NT2/D1 (cell line): ENCODE measurements around the gene FRMD4A.
"Not testable (repeated sequence)": the region's sequence is repeated elsewhere in the genome, so short reads cannot be mapped to it uniquely, and the experiment has no call there.

Experiments used
- DNase-seq: peaks from one replicate; pipeline ENCODE4 v3.0.0-alpha.2; 2011; ENCODE audit warnings: low read depth, low spot score
- H3K27me3 ChIP-seq: 2 replicates; pipeline ENCODE4 v1.6.0; 2011; ENCODE audit warnings: mild to moderate bottlenecking; ENCODE audit not compliant: insufficient read length, insufficient read depth
- H3K36me3 ChIP-seq: 2 replicates; pipeline ENCODE4 v1.6.1; 2011; ENCODE audit warnings: mild to moderate bottlenecking, low read length, mixed read lengths; ENCODE audit not compliant: insufficient read depth, insufficient read length
- H3K4me1 ChIP-seq: 2 replicates; pipeline ENCODE4 v1.5.1; 2011; ENCODE audit not compliant: insufficient read depth, insufficient read length
- H3K4me3 ChIP-seq: 2 replicates; pipeline ENCODE4 v1.5.1; 2011; ENCODE audit warnings: low read depth; ENCODE audit not compliant: insufficient read length
- H3K9ac ChIP-seq: 2 replicates; pipeline ENCODE4 v1.6.0; 2011; ENCODE audit warnings: low read depth; ENCODE audit not compliant: insufficient read length
- H3K9me3 ChIP-seq: 2 replicates; pipeline ENCODE4 v1.5.1; 2011; ENCODE audit warnings: mild to moderate bottlenecking, low read length; ENCODE audit not compliant: insufficient read depth
- SUZ12 ChIP-seq: IDR thresholded peaks from 2 replicates; pipeline ENCODE4 v1.6.1; 2011; ENCODE audit not compliant: insufficient read length, insufficient read depth; ENCODE audit errors: extremely low read depth
- YY1 ChIP-seq: IDR thresholded peaks from 2 replicates; pipeline ENCODE4 v1.6.1; 2011; ENCODE audit not compliant: insufficient read length, insufficient read depth
- ZNF274 ChIP-seq: IDR thresholded peaks from 2 replicates; pipeline ENCODE4 v1.6.1; 2011; ENCODE audit warnings: mild to moderate bottlenecking, low read depth, low read length

Gene FRMD4A

GRCh38 chr10:14240253-14241189 is 90.2 kb downstream of the FRMD4A start:
- Histone ChIP-seq H3K27me3 (no peaks in the 10 kb centered on the region), H3K4me1 (no peaks in the 10 kb centered on the region), H3K9ac (no peak overlapping the region), H3K4me3 (no peak overlapping the region), H3K36me3 (no peaks in the 10 kb centered on the region), H3K9me3 (no peaks in the 10 kb centered on the region)
- no peak for DNase-seq
- TF ChIP-seq SUZ12: no peak
- TF ChIP-seq YY1: no peak
- TF ChIP-seq ZNF274: no peak

- H3K9ac ChIP-seq, H3K4me1 ChIP-seq, H3K4me3 ChIP-seq, H3K9me3 ChIP-seq, H3K27me3 ChIP-seq, H3K36me3 ChIP-seq, DNase-seq: not testable (repeated sequence)
Measured at GRCh38 chr10:14238659-14239058, 92.1 kb downstream of the FRMD4A start.

GRCh38 chr10:14236341-14236740 is 94.4 kb downstream of the FRMD4A start:
- no peak overlapping the region for H3K4me3 ChIP-seq
- no peak for TF ChIP-seq YY1
- no peaks in the 10 kb centered on the region for H3K36me3 ChIP-seq
- H3K9ac ChIP-seq: no peak overlapping the region
- DNase-seq: no peak
- no peaks in the 10 kb centered on the region for H3K4me1 ChIP-seq
- H3K27me3 ChIP-seq: no peaks in the 10 kb centered on the region
- H3K9me3 ChIP-seq: no peaks in the 10 kb centered on the region

DNA sequence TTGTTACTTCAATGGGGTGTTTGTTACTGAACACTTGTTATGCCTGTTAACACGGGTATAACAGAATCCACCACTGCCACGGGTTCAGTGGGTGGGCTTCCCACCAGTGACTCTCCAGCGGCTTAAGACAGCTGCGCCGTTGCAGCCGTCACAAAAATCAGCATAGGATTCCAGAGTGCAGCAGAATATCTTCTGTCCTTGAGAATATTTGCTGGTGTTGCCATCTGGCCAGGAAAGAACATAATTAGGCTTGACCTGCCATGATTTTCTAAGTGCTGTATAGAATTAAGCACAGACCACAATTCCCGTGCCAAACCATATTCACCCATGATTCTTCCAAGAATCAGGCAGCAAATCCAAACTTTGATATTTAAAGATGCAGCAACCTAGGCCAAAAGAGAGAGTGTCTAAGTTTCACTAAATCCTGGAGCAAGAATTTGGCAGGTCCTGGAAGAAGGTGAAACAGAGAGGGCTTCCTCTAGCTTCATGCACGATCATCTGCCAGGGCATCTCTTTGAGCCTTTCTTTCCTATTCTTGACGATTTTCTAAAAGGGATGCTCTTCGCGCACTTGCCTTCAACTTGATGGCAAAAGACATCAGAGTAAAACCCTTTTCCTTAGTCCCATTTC is 95.0 kb downstream of the FRMD4A start:
- H3K27me3 ChIP-seq: no peaks in the 10 kb centered on the region

DNA sequence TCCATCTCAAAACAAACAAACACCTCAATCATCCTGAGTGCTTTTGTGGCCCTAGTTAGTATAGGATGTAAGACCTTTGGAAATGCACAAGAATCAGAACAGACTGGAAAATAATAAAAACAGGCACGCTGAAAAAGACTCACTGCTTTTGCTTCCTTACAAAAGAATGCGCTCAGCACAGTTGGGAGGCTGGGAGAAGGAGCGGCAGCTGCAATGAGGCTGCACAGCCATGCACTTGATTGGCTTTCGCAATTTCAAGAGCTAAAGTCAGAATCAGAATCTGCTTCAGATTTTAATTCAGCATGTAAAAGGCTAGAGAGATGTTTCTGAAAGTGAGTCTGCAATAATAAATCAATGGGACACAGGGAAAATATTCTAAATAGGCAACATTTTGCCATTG is 97.2 kb downstream of the FRMD4A start:
- no peaks in the 10 kb centered on the region for H3K27me3 ChIP-seq
- no peaks in the 10 kb centered on the region for H3K36me3 ChIP-seq
- no peak for TF ChIP-seq ZNF274
- no peak for TF ChIP-seq YY1
- no peak for TF ChIP-seq SUZ12
- no peak overlapping the region for H3K4me3 ChIP-seq
- H3K4me1 ChIP-seq: no peaks in the 10 kb centered on the region
- no peak for DNase-seq
- no peak overlapping the region for H3K9ac ChIP-seq
- H3K9me3 ChIP-seq: no peaks in the 10 kb centered on the region

More for the DNA sequence above, 95.0 kb downstream of the FRMD4A start:
- Histone ChIP-seq H3K4me1 (no peaks in the 10 kb centered on the region), H3K9ac (no peak overlapping the region), H3K9me3 (no peaks in the 10 kb centered on the region), H3K4me3 (no peak overlapping the region), H3K36me3 (no peaks in the 10 kb centered on the region)
- no peak for DNase-seq
- TF ChIP-seq ZNF274 (no peak), YY1 (no peak), SUZ12 (no peak)

DNA sequence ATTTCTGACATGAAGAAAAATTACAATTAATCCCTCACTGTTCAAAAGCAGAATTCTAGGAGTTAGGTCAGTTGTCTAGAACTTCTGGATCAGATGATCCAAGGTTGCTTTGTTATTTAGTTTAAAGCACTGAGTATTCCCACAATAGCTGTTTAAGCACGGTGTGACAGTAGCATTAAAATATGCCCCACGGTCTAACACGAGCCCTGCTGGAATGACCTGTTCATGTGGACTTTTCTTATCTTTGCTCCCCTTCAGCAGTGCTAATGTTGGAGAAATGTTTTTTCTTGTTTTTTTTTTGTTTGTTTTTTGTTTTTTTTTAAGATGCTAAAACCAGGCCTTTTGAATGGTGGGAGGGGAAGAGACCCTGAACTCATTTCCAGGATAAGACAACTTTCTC is 101.9 kb downstream of the FRMD4A start:
- not testable (repeated sequence) for H3K4me1 ChIP-seq, H3K27me3 ChIP-seq, H3K4me3 ChIP-seq, DNase-seq, H3K9ac ChIP-seq, H3K36me3 ChIP-seq, H3K9me3 ChIP-seq

DNA sequence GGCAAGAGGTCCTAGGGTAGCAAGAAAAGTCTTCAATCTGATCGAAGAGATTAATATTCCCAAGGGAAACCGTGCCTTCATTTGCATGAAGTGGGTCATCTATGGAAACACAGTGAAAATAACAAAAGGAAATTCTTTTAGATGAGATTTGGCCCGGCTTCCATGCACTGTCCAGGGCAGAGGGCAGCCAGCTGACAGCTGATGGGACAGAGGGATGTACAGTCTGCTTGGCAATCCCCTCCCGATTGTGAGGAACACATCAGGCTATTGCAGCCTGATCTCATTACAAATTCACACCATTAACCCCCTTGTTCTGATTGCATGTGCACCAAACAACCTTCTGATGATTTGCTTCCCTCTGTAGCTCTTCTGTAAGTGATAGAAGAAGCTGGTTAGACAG is 105.3 kb downstream of the FRMD4A start:
- Histone ChIP-seq H3K36me3 (no peaks in the 10 kb centered on the region), H3K9ac (no peak overlapping the region), H3K4me1 (no peaks in the 10 kb centered on the region), H3K27me3 (no peaks in the 10 kb centered on the region), H3K9me3 (no peaks in the 10 kb centered on the region), H3K4me3 (no peak overlapping the region)
- no peak for DNase-seq
- TF ChIP-seq SUZ12 (no peak), ZNF274 (no peak), YY1 (no peak)

GRCh38 chr10:14220026-14220425 is 110.7 kb downstream of the FRMD4A start:
- Histone ChIP-seq H3K27me3 (no peaks in the 10 kb centered on the region), H3K9ac (no peak overlapping the region), H3K9me3 (no peaks in the 10 kb centered on the region), H3K4me3 (no peak overlapping the region), H3K4me1 (no peaks in the 10 kb centered on the region), H3K36me3 (no peaks in the 10 kb centered on the region)
- no peak for DNase-seq
- TF ChIP-seq ZNF274 (no peak), YY1 (no peak), SUZ12 (no peak)
